GM21528 (cell line): ENCODE measurements around the gene LAMA2.
A peak's percentile ranks its signal among the peaks of the same experiment; 100 is the strongest.

Source experiments
- ATAC-seq: cut with Tn5 transposase; IDR thresholded peaks from one replicate; pipeline ENCODE4 v1.9.1; 2021; ENCODE audit warnings: mild to moderate bottlenecking, moderate library complexity; ENCODE audit not compliant: unreplicated experiment, low FRiP score

The LAMA2 gene

GRCh38 chr6:129200151-129200550 is 317.2 kb downstream of the LAMA2 start:
- no peak for ATAC-seq

- ATAC-seq = no peak
Observed at GRCh38 chr6:129203190-129203900, 320.4 kb downstream of the LAMA2 start.

GRCh38 chr6:129206821-129207220 is 323.9 kb downstream of the LAMA2 start:
- ATAC-seq = no peak

DNA sequence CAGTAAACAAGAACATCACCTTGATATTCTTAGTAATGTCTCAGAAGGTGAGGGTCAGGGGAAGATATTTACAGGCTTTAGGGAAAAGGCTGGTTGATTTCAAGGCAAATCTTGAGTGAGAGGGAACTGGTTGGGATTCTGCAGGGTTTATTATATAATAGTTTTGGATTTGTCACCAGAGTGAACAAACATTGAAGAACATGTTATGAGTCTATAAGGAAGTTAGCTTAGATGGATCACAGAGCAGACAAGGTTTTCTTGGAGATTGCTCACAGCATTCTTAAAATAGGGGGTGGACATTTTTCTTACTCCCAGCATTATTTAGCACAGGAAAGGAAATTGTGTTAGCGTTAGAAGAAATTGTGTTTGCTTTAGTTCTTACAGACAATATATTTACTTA is 324.9 kb downstream of the LAMA2 start:
- ATAC-seq = no peak

DNA sequence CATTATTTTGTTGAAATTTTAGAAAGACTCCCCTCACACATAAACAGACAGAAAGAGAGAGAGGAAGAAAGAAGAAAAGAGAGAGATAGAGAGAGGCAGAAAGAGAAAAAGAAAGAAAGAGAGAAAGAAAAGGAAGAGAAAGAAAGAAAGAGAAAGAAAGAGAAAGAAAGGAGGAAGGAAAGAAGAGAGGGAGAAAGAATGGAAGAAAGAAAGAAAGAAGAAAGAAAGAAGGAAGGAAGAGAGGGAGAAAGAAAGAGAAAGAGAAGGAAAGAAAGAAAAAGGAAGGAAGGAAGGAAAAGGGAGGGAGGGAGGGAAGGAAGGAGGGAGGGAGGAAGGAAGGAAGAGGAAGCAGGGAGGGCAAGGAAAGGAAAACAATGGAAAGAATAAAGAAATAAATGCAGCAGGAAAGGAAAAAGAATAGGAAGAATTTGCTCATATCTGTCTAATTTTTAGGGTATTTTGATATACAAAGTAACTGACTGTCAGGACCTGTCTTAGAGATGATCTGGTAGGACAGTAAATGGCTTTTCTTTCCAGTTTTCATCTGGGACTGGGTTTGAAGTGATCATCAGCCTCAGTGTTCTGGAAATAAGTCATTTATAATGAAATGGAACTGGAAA is 325.6 kb downstream of the LAMA2 start:
- ATAC-seq = no peak

GRCh38 chr6:129209355-129209754 is 326.4 kb downstream of the LAMA2 start:
- no peak for ATAC-seq

- ATAC-seq = no peak
Observed at GRCh38 chr6:129210684-129211083, 327.7 kb downstream of the LAMA2 start.

- no peak for ATAC-seq
Observed at GRCh38 chr6:129211626-129212025, 328.7 kb downstream of the LAMA2 start.

- ATAC-seq = no peak
Observed at GRCh38 chr6:129212081-129212480, 329.1 kb downstream of the LAMA2 start.

DNA sequence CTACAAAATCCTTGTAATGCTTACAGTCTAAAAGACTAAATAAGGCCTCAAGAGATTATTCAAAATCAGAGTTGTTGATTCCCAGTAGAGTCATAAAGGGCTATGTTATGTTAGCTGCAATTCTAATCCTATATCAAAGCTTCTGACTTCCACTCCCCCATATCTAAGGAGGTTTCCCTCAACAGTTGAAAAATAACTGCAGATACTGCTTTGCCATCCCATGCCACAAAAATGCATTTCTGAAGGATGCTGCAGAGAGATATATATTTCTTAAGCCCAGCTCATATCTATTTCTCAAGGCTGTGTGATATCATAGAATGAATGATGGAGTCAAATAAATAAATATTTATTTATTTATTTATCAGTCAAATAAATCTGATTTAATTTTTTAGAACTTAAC is 332.3 kb downstream of the LAMA2 start:
- ATAC-seq = no peak

GRCh38 chr6:129215916-129216520 is 333.1 kb downstream of the LAMA2 start:
- no peak for ATAC-seq

DNA sequence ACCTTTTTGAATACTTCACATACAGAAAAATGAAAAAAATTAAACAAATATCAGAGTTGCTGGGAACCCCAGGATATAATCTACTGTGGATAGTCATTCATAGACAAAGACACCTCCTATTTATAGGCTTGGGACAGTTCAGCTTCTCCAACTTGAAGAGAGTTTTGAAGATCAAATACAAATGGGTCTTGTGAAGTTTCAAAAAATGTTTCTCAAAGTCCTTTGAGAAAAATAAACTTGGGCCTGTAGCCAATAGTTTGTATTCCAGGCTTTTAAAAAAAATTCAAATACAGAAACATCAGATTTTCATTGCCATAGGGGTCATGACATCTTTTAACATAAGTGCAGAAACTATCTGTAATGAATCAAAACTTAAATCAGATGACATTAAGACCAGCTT is 334.8 kb downstream of the LAMA2 start:
- ATAC-seq = no peak

- ATAC-seq = peak; percentile 80
Observed at GRCh38 chr6:129233458-129234134, 350.7 kb downstream of the LAMA2 start.

DNA sequence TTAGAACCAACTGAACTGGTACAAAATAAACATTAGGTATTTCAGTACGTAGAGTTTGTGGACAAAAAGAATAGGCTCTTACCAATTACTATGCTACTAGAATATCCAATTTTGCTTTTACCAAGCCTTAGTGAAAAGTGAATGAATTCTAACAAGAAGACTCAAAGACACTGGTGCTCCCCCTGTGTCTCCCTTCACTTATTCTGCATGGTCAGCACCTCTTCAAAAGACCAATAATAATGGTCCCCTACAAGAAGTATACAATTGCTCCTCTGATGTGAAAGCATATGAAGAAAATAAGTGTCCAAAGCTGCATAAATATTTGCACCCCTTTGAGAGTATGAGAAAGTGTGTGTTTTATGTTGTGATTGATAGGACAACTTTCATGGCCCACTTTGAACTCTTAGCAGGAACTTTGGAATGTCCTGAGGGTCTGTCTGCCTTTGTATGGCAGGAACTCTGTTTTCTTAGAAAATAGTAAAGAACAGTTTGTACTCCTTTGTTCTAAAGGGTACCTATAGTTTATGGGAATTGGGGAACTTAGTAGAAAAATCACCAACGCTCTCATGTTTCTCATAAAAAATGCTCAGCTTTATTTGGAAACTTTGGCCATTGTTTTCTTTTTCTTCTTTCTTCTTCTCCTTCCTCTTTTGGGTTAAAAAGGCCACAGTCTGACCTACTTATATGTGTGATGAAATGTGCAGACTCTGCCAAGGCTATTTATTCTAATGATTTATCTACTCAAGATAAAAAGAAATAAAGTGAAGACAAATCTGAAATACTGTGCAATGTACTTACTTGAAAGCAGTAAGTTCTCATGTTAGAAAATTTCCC is 352.4 kb downstream of the LAMA2 start:
- ATAC-seq = no peak

- ATAC-seq = peak; percentile 75
Observed at GRCh38 chr6:129236001-129236517, 353.1 kb downstream of the LAMA2 start.

- ATAC-seq = no peak
Observed at GRCh38 chr6:129238991-129239390, 356.1 kb downstream of the LAMA2 start.

DNA sequence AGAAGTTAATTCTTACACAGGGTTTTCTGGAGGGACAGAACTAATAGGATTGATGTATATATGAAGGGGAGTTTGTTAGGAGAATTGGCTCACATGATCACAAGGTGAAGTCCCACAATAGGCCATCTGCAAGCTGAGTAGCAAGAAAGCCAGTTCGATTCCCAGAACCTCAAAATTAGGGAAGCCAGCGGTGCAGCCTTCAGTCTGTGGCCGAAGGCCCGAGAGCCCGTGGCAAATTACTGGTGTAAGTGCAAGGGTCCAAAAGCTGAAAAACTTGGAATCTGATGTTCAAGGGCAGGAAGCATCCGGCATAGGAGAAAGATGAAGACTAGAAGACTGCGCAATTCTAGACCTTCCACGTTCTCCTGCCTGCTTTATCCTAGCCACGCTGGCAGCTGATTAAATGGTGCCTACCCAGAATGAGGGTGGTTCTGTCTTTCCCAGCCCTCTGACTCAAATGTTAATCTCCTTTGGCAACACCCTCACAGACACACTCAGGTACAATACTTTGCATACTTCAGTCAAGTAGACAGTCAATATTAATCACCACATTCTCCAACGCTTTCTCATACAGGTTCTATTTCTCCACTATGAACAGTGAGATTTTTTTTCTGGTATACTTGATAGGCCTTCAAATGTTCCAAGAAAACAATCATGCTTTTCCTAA is 357.0 kb downstream of the LAMA2 start:
- no peak for ATAC-seq

GRCh38 chr6:129240492-129240853 is 357.5 kb downstream of the LAMA2 start:
- no peak for ATAC-seq

- ATAC-seq = no peak
Observed at GRCh38 chr6:129242546-129242945, 359.6 kb downstream of the LAMA2 start.

DNA sequence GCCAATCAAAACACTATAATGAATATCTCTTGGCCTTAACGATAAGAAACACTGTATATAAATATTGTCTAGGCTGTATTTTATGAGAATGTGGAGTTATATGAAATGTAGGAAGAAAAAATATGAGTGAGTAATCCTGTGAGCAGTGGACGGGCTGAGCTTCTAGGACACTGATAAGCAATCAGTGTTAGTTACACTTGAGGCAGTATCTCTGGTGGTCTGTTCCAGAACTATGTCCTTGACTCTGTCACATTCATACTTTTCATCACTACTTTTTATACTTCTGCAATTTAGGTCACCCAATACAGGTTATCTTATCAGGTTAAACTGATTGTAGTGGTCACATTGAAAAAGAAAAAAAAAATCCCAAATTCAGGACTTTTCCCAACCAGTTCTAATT is 360.4 kb downstream of the LAMA2 start:
- no peak for ATAC-seq
